Heart right ventricle (tissue), 16 donors: ENCODE results near the gene ZBTB7B. TPM values are rescaled to one million over a fixed set of nuclear protein-coding genes. Genes with fewer than 3 reads are reported as not detected.
"Not testable (repeated sequence)": the region's sequence is repeated elsewhere in the genome, so short reads cannot be mapped to it uniquely, and the experiment has no call there.

ENCODE experiments used
- ATAC-seq, 8 donors: fragments of 200-7000 bp; cut with Tn5 transposase; one replicate each; pipeline ENCODE4 v1.9.1; 2020; ENCODE audit warnings: mild to moderate bottlenecking in 8 of 8, moderate library complexity in 8 of 8, moderate number of reproducible peaks in 1 of 8
- DNase-seq, 2 donors: peaks; one replicate each; pipeline ENCODE4 v3.0.0-alpha.2; 2020
- H3K27ac ChIP-seq, 10 donors: fragments of 200-600 bp; sonication (generic) in 2 of 10; one replicate each; pipeline versions ENCODE4 v1.5.0 to v1.8.0; 2020 to 2022; ENCODE audit warnings: mild to moderate bottlenecking in 3 of 10
- H3K27me3 ChIP-seq, 7 donors: fragments of 200-600 bp; one replicate each; pipeline ENCODE4 v1.8.0; 2021 to 2022; ENCODE audit warnings: mild to moderate bottlenecking in 2 of 7
- H3K36me3 ChIP-seq, 9 donors: fragments of 200-600 bp; sonication (generic) in 1 of 9; one replicate each; pipeline versions ENCODE4 v1.5.0 to v1.8.0; 2020 to 2022; ENCODE audit warnings: mild to moderate bottlenecking in 2 of 9
- H3K4me1 ChIP-seq, 9 donors: fragments of 200-600 bp; sonication (generic) in 1 of 9; one replicate each; pipeline versions ENCODE4 v1.5.0 to v1.8.0; 2020 to 2022; ENCODE audit warnings: mild to moderate bottlenecking in 4 of 9
- H3K4me3 ChIP-seq, 10 donors: fragments of 200-600 bp; sonication (generic) in 2 of 10; one replicate each; pipeline versions ENCODE4 v1.5.0 to v1.8.0; 2020 to 2022; ENCODE audit warnings: mild to moderate bottlenecking in 7 of 10, moderate library complexity in 2 of 10
- H3K9me3 ChIP-seq, 11 donors: fragments of 200-600 bp in 10 of 11; sonication (generic) in 2 of 11; one replicate each; pipeline versions ENCODE4 v1.5.0 to v1.8.0; 2013 to 2022; ENCODE audit warnings: mild to moderate bottlenecking in 2 of 11, control low read depth in 1 of 11, moderate library complexity in 1 of 11
- CTCF ChIP-seq, 9 donors: fragments of 200-600 bp; sonication (generic) in 2 of 9; IDR thresholded peaks; one replicate each; pipeline versions ENCODE4 v1.5.0 to v1.8.0; 2021 to 2022; ENCODE audit warnings: antibody characterized with exemption in 9 of 9, mild to moderate bottlenecking in 5 of 9, moderate library complexity in 1 of 9
- WGBS, 2 donors: extraction: QIAGEN DNeasy Blood & Tissue Kit; methylation state at CpG; one replicate each; pipeline ENCODE4 v1.1.7; 2013; ENCODE audit warnings: inconsistent platforms in 1 of 2; 5-methylcytosine and 5-hydroxymethylcytosine counted together
- intact Hi-C, 10 donors: fragments of 100-400 bp; cut with DNase I; formaldehyde crosslinking; loops; one replicate each; pipeline versions ENCODE4 v1.11.1 to v1.14.2; 2022
- polyA plus RNA-seq, 2 donors: library from polyadenylated mRNA; stranded (reverse); fragments of 200-250 nt; gene quantifications; one replicate each; pipeline ENCODE4 v1.2.3, GENCODE V29; 2013
- total RNA-seq, 10 donors: library from RNA; stranded (reverse); fragmentation: NEBNext Ultra II Directional in 3 of 10; extraction: Animal tissue kit (Norgen Biotek cat#: 25700) in 3 of 10; gene quantifications; one replicate each; pipeline versions ENCODE4 v1.2.1 to v1.2.4, GENCODE V29; 2021 to 2023
- donor health status: Arrhythmogenic right ventricular cardiomyopathy.
- donor health status: ischemic (EF 13 %, LVEDD 7.1; RV severe dilation, severe dysfunction).
- donor health status: healthy with polysubstance abuse.
- donor health status: DM: no; HTN: yes; CAD: no.
- donor health status: DM: no; HTN: no; CAD: no.
- donor health status: ischemic (EF 25% LVEDD 6.9; RV normal size, moderate dysfunction).
- donor health status: ischemic (EF 25% LVEDD 5.7; RV mildly dilated, moderate dysfunction).
- donor health status: healthy.
- donor health status: DM: yes; HTN: yes; CAD: no.
- donor health status: Ischemic cardiomyopathy.
- donor health status: ischemic (EF 35%, LVEDD 5.7; RV mildly dilated, moderate dysfunction).
- donor health status: nonischemic (EF 11% LVEDD 7.7; RV severe dilation, severe dysfunction).
- donor health status: DM: yes; HTN: yes; CAD: no.
- donor health status: PGD.
- donor health status: ischemic (EF 29% LVEDD 5.4; RV normal size, mild dysfunction).
- donor health status: nonischemic (EF 23%, LVEDD 6.1; RV moderate dilation, normal function).

Gene ZBTB7B
- total and polyA plus RNA-seq, 12 donors: 25.7 to 54.7 (median 37.9) TPM

- Histone ChIP-seq H3K4me1 (peaks cover 23 to 58% (median 43%) of the 10 kb centered on the region in 9 donors), H3K36me3 (peaks cover 0 to 17% (median 4%) of the 10 kb centered on the region in 9 donors), H3K27ac (peak overlapping the region; percentile 71 to 100 (median 96)), H3K27me3 (no peaks in the 10 kb centered on the region), H3K4me3 (peak overlapping the region; percentile 41 to 89 (median 66)), H3K9me3 (no peaks in the 10 kb centered on the region)
- TF ChIP-seq CTCF (IDR thresholded peaks at IDR 0.05): no peak
- WGBS, 2 donors: 0% methylated on average over 30 of the region's 30 CpGs
- DNase-seq: peak; percentile 93 to 96
- ATAC-seq: peak; percentile 50 to 74 (median 69)
- intact Hi-C loops: loop anchor here in 6 of 10 donors (1.0 to 10.0 kb wide), 6 partner anchors 8 to 87 kb away; partner anchors contain the start of genes ADAM15 (in 2 of the 6), EFNA4 (in 2 of the 6) and FLAD1 (in 1 of the 6)
These were observed 27.7 kb upstream of the ZBTB7B start for GRCh38 chr1:154974808-154975408.

GRCh38 chr1:154975409-154976059, 27.1 kb upstream of the ZBTB7B start:
- H3K27me3 ChIP-seq: no peaks in the 10 kb centered on the region
- TF ChIP-seq CTCF (IDR thresholded peaks at IDR 0.05): no peak
- H3K27ac ChIP-seq: peak overlapping the region; percentile 71 to 100 (median 96)
- 1% methylated on average over 24 of the region's 24 CpGs for WGBS, 2 donors
- no peaks in the 10 kb centered on the region for H3K9me3 ChIP-seq
- intact Hi-C loops: loop anchor here in 4 of 10 donors (1.0 to 10.0 kb wide), 3 partner anchors 8 to 79 kb away; partner anchors contain the start of genes ADAM15 (in 1 of the 4) and FLAD1 (in 1 of the 4)
- H3K36me3 ChIP-seq: peaks cover 0 to 23% (median 4%) of the 10 kb centered on the region in 9 donors
- peak; percentile 45 to 63 for DNase-seq
- ATAC-seq: no peak
- peaks cover 17 to 52% (median 37%) of the 10 kb centered on the region in 9 donors for H3K4me1 ChIP-seq
- peak overlapping the region; percentile 41 to 89 (median 66) for H3K4me3 ChIP-seq

- H3K27ac ChIP-seq: peak overlapping the region in 1 of 10 donors; percentile 97
- ATAC-seq, H3K27me3 ChIP-seq, H3K4me3 ChIP-seq, H3K9me3 ChIP-seq, DNase-seq: not testable (repeated sequence)
- intact Hi-C loops: loop anchor here in 1 of 10 donors (10.0 kb wide), 1 partner anchor 77 kb away; the partner anchor contains the start of gene ADAM15
- H3K4me1 ChIP-seq: peaks cover 7 to 39% (median 22%) of the 10 kb centered on the region in 9 donors
- WGBS, 2 donors: 78 to 83% methylated on average over 3 of the region's 3 CpGs
- H3K36me3 ChIP-seq: peaks cover 0 to 23% (median 4%) of the 10 kb centered on the region in 9 donors
These were observed 24.8 kb upstream of the ZBTB7B start for GRCh38 chr1:154977762-154978161.

- DNase-seq: no peak
- 93 to 96% methylated on average over 3 of the region's 3 CpGs for WGBS, 2 donors
- Histone ChIP-seq H3K4me3 (no peak overlapping the region), H3K27ac (no peak overlapping the region), H3K4me1 (peaks cover 4 to 34% (median 16%) of the 10 kb centered on the region in 9 donors), H3K27me3 (no peaks in the 10 kb centered on the region), H3K9me3 (no peaks in the 10 kb centered on the region), H3K36me3 (peaks cover 0 to 23% (median 4%) of the 10 kb centered on the region in 9 donors)
- intact Hi-C loops: loop anchor here in 1 of 10 donors (10.0 kb wide), 1 partner anchor 76 kb away; the partner anchor contains the start of gene ADAM15
- TF ChIP-seq CTCF (IDR thresholded peaks at IDR 0.05): no peak
- no peak for ATAC-seq
These were observed 24.2 kb upstream of the ZBTB7B start for GRCh38 chr1:154978360-154978759.
